ENCODE data around the gene ALDH3B2. TPM values are rescaled to one million over a fixed set of nuclear protein-coding genes. Genes with fewer than 3 reads are reported as not detected.

The ALDH3B2 gene
- total RNA-seq, 1 donor: not detected

- no peak overlapping the region for H3K4me3 ChIP-seq (ENCODE audit: low read depth, low read length)
- no peak for TF ChIP-seq CTCF (IDR thresholded peaks at IDR 0.05; ENCODE audit: insufficient read depth, low read length)
- DNase-seq (ENCODE audit: low read depth): no peak
These were observed 41.3 kb downstream of the ALDH3B2 start for GRCh38 chr11:67632982-67633755.

- TF ChIP-seq CTCF (IDR thresholded peaks at IDR 0.05; ENCODE audit: insufficient read depth, low read length): no peak
- DNase-seq (ENCODE audit: low read depth): no peak
- H3K4me3 ChIP-seq (ENCODE audit: low read depth, low read length): no peak overlapping the region
These were observed 42.0 kb downstream of the ALDH3B2 start for GRCh38 chr11:67632175-67632981.

GRCh38 chr11:67631853-67632174 is 42.6 kb downstream of the ALDH3B2 start:
- no peak overlapping the region for H3K4me3 ChIP-seq (ENCODE audit: low read depth, low read length)
- TF ChIP-seq CTCF (IDR thresholded peaks at IDR 0.05; ENCODE audit: insufficient read depth, low read length): no peak
- no peak for DNase-seq (ENCODE audit: low read depth)

GRCh38 chr11:67631411-67631810 is 43.0 kb downstream of the ALDH3B2 start:
- H3K4me3 ChIP-seq (ENCODE audit: low read depth, low read length): no peak overlapping the region
- no peak for TF ChIP-seq CTCF (IDR thresholded peaks at IDR 0.05; ENCODE audit: insufficient read depth, low read length)
- no peak for DNase-seq (ENCODE audit: low read depth)

- TF ChIP-seq CTCF (IDR thresholded peaks at IDR 0.05; ENCODE audit: insufficient read depth, low read length): no peak
- peak overlapping the region; percentile 75 for H3K4me3 ChIP-seq (ENCODE audit: low read depth, low read length)
- DNase-seq (ENCODE audit: low read depth): no peak
These were observed 43.5 kb downstream of the ALDH3B2 start for GRCh38 chr11:67630943-67631331.

- peak; percentile 95 for DNase-seq (ENCODE audit: low read depth)
- H3K4me3 ChIP-seq (ENCODE audit: low read depth, low read length): peak overlapping the region; percentile 75
These were observed 44.0 kb downstream of the ALDH3B2 start for GRCh38 chr11:67630228-67630942.

More at GRCh38 chr11:67630228-67630942, 44.0 kb downstream of the ALDH3B2 start:
- TF ChIP-seq CTCF (IDR thresholded peaks at IDR 0.05; ENCODE audit: insufficient read depth, low read length): peak; percentile 75

All from fibroblast of the aortic adventitia (primary cell).